NCI-H128 (cell line): ENCODE results near the gene HRH1.

Source experiments
- DNase-seq: peaks from one replicate; lab custom pipeline; 2025; ENCODE audit not compliant: unreplicated experiment; lab: John Stamatoyannopoulos, UW

Gene HRH1

DNA sequence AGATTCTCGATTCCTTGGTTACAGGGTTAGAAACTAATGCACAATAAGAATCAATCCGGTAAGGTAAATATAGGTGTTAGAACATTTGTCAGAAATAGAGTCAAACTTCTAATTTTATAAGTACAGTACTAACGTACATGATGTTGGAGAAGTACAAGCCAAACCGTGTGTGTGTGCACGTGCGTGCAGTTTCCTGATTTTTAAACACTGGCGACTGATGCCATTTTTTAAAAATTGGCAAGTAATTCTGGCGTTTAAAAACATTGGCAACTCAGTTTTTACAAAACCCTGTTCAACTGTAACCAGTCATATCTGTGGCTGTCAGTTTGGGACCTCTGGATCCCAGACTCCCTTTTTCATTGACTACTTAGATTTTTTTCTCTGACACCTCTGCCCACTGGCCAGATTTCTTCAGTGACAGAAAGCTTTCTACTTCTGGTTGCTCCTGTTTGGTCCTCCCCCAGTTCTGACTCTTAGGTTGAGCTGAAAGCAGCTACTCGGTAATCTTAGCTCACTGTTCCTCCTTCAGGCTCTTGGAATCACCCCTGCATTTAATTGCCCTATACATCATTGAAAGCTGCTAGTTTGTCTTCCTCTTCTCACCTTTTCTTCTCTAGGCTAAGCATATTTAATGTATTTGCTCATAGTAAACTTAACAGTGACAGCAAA, 118.7 kb downstream of the HRH1 start:
- DNase-seq, result no peak

DNA sequence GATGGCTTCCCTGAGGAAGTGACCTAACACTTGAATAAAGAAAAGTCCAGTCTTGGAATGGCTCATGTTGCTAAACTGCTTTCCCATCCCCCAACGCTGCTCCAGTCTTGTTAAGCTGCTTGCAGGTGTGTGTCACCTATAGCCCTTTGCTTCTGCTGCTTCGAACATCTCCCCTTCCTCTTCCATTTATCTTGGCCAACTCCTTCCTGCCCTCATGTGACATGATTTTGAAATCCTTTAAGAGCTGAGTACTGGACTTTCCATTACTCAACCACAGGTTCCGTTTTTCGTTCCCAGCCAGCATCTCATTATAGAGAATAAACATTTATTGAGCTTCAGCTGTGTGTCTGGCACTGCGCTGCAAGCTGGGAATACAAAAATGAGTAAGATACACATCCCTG, 119.6 kb downstream of the HRH1 start:
- DNase-seq, result no peak

- no peak for DNase-seq
Measured at GRCh38 chr3:11274566-11275142, 120.4 kb downstream of the HRH1 start.

- no peak for DNase-seq
Measured at GRCh38 chr3:11275926-11276325, 121.6 kb downstream of the HRH1 start.

- no peak for DNase-seq
Measured at GRCh38 chr3:11276901-11277300, 122.6 kb downstream of the HRH1 start.

- no peak for DNase-seq
Measured at GRCh38 chr3:11282250-11283138, 128.2 kb downstream of the HRH1 start.

DNA sequence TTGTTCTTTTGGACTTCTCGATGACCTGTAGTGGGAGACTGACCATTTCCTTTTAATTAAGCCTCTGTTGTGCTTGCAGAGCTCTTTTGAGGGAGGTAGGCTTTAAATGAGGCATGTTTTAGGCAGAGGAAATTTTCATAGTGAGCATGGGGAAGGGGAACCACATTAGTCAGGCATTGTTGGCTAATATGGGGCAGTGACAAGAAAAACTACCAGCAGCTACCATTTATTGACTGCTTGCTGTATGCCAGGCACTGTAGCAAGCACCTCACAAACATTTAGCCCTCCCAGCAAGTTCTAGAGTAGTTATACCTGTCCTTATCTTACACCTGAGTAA, 128.8 kb downstream of the HRH1 start:
- no peak for DNase-seq

DNA sequence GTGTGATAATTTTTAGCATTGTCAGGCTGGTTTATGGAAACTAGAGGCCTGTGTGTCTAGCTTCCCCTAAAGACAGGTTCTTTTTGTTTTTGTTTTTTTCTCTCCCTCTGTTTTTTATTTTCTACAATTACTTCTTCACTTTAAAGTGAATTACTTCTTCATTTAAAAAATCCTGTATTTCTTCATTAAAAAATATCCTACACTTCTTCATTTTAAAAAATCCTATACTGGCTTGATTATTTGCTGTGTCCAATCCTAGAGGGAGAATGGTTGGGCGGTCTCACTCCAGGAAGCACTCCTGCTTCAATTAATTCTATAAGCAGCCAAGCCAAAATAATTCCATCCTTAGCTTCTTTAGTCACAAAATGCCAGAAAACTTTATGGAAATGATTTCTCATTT, 129.7 kb downstream of the HRH1 start:
- no peak for DNase-seq

DNA sequence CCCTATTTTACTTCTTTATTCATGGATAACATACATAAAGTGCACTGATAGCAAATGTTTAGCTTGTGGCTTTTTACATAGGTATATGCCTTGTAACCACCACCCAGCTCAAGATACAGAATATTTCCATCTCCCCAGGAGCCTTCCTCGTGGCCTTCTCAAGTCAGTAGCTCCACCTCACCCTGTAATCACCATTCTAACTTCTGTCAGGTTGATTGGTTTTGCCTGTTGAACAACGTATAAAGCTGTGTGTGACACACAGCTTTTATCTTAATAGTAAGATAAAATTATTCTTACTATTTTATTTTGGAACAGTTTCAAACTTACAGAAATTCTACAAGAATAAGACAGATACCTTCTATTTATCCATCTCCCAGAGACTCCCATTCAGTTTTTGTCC, 131.2 kb downstream of the HRH1 start:
- no peak for DNase-seq

GRCh38 chr3:11287404-11287803, 133.1 kb downstream of the HRH1 start:
- DNase-seq, result no peak

- no peak for DNase-seq
Measured at GRCh38 chr3:11288021-11288491, 133.8 kb downstream of the HRH1 start.

DNA sequence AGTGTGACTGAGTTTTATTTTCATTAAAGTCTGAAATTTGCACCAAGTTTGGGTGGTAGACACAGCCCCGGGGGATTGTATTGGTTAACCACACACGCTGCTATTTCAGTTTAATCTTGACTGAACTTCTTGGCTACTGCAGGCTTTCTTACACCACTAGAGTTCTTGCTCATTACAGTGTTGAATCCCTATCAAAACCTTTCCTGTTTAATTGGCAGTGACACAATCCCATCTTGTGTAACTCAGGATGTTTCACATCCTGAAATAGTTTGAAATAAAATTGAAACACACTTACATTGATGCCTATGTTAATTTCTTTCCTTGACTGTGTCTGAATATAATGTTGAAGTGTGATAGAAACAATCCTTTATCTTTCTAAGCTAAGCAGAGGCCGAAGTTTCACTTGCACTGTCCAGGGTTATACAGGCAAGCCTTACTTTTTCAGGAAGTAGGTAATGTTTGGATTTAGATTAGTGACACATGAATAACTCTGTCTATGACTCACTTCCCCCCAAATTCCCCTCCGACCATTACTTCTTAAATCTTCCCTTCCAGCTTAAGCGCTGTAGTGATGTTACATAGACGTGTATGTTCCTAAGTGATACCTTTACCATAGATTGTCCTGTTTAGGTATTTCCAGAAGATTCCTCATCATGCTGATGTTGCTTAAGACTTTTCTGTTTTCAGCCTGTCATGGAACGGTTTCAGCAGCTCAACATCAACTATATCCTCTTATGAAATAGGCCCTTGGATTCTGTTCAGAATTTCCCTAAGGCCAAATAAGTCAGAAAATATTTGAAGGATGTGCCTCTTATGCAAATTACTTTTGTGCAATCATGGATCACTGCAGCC, 134.7 kb downstream of the HRH1 start:
- no peak for DNase-seq

DNA sequence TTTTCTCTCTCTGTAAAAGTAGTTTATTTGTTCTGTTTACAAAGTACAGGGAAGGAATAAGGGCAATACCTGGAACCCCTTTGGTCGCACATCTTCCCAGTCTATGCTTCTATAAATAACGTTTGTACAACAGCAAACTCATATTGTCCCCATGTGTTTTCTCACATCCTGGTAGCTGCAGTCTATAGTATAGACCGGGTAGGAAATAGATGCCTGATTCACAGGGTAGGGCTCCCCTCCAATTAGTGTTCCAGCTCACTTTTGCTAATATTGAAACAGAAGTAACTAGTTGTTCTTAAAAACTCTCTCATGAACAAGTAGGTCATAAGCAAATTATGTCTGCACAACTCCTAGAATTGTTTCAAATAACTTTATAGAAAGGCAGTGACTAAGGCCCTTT, 135.6 kb downstream of the HRH1 start:
- no peak for DNase-seq

GRCh38 chr3:11290743-11291680, 136.7 kb downstream of the HRH1 start:
- no peak for DNase-seq

GRCh38 chr3:11291808-11292207, 137.5 kb downstream of the HRH1 start:
- no peak for DNase-seq

GRCh38 chr3:11297126-11297525, 142.8 kb downstream of the HRH1 start:
- no peak for DNase-seq

DNA sequence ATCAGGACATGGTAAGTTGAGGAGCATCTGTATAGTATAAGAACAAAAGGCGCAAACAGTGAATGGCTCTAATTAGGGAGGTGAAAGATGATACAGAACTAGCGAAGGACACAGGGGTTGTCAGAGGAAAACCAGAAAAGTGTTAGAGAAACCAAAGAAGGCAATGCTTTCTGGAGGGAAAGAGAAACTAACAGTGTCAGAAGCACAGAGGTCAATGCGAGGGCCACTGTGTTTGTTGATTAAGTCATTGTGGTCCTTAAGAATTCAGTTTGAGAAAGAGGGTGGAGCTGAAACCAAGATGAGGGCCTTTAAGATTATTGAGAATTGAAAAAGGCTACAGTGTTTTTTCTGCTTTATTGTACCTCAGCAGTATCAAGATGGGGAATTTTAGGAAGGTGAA, 146.7 kb downstream of the HRH1 start:
- no peak for DNase-seq

- no peak for DNase-seq
Measured at GRCh38 chr3:11302444-11302843, 148.2 kb downstream of the HRH1 start.

DNA sequence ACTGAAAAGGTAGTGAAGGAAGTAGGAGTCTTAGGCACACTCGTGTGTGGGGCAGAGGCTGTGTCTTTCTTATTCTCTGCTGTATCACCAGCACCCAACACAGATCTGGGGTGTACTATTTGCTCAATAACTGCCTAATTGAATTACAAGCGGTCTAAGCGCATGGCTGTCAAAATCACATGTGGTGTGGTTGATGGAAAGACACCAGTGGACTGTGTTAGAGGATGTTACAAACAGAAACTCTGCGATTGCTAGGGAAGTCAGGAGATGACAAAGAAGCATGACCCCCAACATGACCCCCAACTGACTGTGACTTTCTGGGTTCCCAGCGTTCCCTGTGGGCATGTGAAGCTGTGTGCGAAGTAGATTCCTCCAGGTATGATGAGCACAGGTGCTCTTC, 149.9 kb downstream of the HRH1 start:
- no peak for DNase-seq

- DNase-seq, result no peak
Measured at GRCh38 chr3:11305509-11305908, 151.2 kb downstream of the HRH1 start.
